Spleen (tissue), 11 donors: Measurements from ENCODE around the gene ST7L. TPM values are rescaled to one million over a fixed set of nuclear protein-coding genes. Genes with fewer than 3 reads are reported as not detected.

ENCODE experiments used
- DNase-seq: peaks from one replicate; pipeline ENCODE4 v3.0.0-alpha.2; 2020
- H3K27ac ChIP-seq, 8 donors: fragments of 200-600 bp; sonication (generic) in 7 of 8; 1 replicate in 4 of 8; 2 replicates in 4 of 8; pipeline versions ENCODE4 v1.5.0 to v1.8.0; 2016 to 2021; ENCODE audit warnings: inconsistent platforms in 4 of 8, mild to moderate bottlenecking in 4 of 8, moderate library complexity in 1 of 8
- H3K27me3 ChIP-seq, 7 donors: fragments of 200-600 bp; sonication (generic) in 6 of 7; replicated peaks in 1 of 7; 1 replicate in 4 of 7; 2 replicates in 3 of 7; pipeline versions ENCODE4 v1.5.0 to v1.8.0; 2016 to 2021; ENCODE audit warnings: inconsistent platforms in 3 of 7, mild to moderate bottlenecking in 1 of 7
- H3K36me3 ChIP-seq, 6 donors: fragments of 200-600 bp; sonication (generic) in 5 of 6; 1 replicate in 4 of 6; 2 replicates in 2 of 6; pipeline versions ENCODE4 v1.5.0 to v1.8.0; 2016 to 2021; ENCODE audit warnings: inconsistent platforms in 2 of 6
- H3K4me1 ChIP-seq, 6 donors: fragments of 200-600 bp; sonication (generic) in 5 of 6; 1 replicate in 3 of 6; 2 replicates in 3 of 6; pipeline versions ENCODE4 v1.5.0 to v1.8.0; 2016 to 2021; ENCODE audit warnings: inconsistent platforms in 3 of 6
- H3K4me3 ChIP-seq, 8 donors: fragments of 200-600 bp; sonication (generic) in 7 of 8; 1 replicate in 4 of 8; 2 replicates in 4 of 8; pipeline versions ENCODE4 v1.5.0 to v1.8.0; 2016 to 2021; ENCODE audit warnings: inconsistent platforms in 4 of 8, mild to moderate bottlenecking in 4 of 8, moderate library complexity in 2 of 8
- H3K9me3 ChIP-seq, 8 donors: fragments of 200-600 bp; sonication (generic) in 7 of 8; 1 replicate in 4 of 8; 2 replicates in 4 of 8; pipeline versions ENCODE4 v1.5.0 to v1.8.0; 2016 to 2021; ENCODE audit warnings: inconsistent platforms in 4 of 8
- POLR2A ChIP-seq, 3 donors: fragments of 450-650 bp; IDR thresholded peaks; one replicate each; pipeline ENCODE4 v1.5.1; 2017; ENCODE audit warnings: antibody characterized with exemption in 3 of 3, mild to moderate bottlenecking in 1 of 3
- POLR2AphosphoS5 ChIP-seq, 3 donors: sonication (generic); formaldehyde crosslinking; IDR thresholded peaks; one replicate each; pipeline ENCODE4 v1.5.1; 2017; ENCODE audit warnings: antibody characterized with exemption in 3 of 3
- WGBS, 5 donors: extraction: QIAGEN DNeasy Blood & Tissue Kit in 3 of 5; methylation state at CpG; one replicate each; pipeline versions ENCODE4 v1.1.5 to v1.1.7; 2013 to 2018; 5-methylcytosine and 5-hydroxymethylcytosine counted together
- intact Hi-C: fragments of 100-400 bp; cut with DNase I; formaldehyde crosslinking; loops from one replicate; pipeline ENCODE4 v1.15.0; 2023; ENCODE audit warnings: low total_unique reads
- polyA plus RNA-seq, 3 donors: library from polyadenylated mRNA; stranded (reverse); fragments of 200-250 nt; gene quantifications; one replicate each; pipeline ENCODE4 v1.2.1, GENCODE V29; 2013
- total RNA-seq, 7 donors: library from RNA; depleted of rRNA in 3 of 7; stranded (reverse); fragments of >200 nt in 3 of 7; fragmentation: NEBNext Ultra II Directional in 4 of 7; extraction: Animal tissue kit (Norgen Biotek cat#: 25700) in 4 of 7; gene quantifications; one replicate each; pipeline versions ENCODE4 v1.1.0 to v1.2.1, GENCODE V29; 2016 to 2021
- TF ChIP-seq, protein P1 (sequence below), 11 experiments: fragments of 200-600 bp in 7 of 11; fragments of 450-650 bp in 4 of 11; sonication (generic) in 4 of 11; IDR thresholded peaks in 8 of 11; conservative IDR thresholded peaks in 3 of 11; 1 replicate in 7 of 11; 2 replicates in 4 of 11; pipeline versions ENCODE4 v1.4.0 to v1.8.0; 2016 to 2021; ENCODE audit warnings: antibody characterized with exemption in 11 of 11, inconsistent platforms in 4 of 11, mild to moderate bottlenecking in 1 of 11
- donor health status: healthy with polysubstance abuse.
- donor health status: DM: no; HTN: no; CAD: no; lungs with moderate emphysema.
- donor health status: DM: no; HTN: no; CAD: no.
- donor health status: Bipolar disorder and iron deficiency.
- donor health status: healthy.
- donor health status: DM: no; HTN: no; CAD: no.
- donor health status: DM: yes; HTN: yes; CAD: no.

Gene ST7L
- total and polyA plus RNA-seq, 10 donors, result 6.1 to 23.9 (median 18.6) TPM

DNA sequence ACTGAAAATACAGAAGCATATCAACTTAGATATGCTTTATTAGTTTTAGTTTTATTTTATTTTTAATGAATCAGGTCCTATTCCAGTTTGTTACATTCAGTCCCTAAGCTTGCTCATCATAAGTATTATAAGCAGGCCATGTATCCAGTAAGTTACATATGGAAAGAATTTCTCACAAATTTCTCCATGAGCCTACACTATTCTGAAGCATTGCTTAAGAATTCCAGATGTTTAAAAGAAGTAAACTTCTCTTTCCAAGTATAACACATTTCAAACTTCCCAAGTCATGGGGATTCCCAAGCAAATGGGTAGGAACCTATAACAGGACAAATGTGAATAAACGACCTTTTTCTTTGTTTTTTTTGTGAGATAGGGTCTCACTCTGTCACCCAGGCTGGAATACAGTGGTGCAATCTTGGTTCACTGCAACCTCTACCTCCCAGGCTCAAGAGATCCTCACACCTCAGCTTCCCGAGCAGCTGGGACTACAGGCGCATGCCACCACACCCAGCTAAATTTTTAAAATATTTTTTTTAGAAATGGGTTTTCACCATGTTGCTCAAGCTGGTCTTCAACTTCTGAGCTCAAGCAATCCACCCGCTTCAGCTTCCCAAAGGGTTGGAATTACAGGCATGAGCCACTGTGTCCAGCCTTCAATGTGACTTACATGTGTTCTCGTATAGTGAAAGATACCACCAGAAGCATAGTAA, 39.0 kb downstream of the ST7L start:
- H3K27ac ChIP-seq, result no peak overlapping the region
- intact Hi-C loops, result no loop called here
- H3K4me3 ChIP-seq, result no peak overlapping the region
- TF ChIP-seq, protein P1, sequence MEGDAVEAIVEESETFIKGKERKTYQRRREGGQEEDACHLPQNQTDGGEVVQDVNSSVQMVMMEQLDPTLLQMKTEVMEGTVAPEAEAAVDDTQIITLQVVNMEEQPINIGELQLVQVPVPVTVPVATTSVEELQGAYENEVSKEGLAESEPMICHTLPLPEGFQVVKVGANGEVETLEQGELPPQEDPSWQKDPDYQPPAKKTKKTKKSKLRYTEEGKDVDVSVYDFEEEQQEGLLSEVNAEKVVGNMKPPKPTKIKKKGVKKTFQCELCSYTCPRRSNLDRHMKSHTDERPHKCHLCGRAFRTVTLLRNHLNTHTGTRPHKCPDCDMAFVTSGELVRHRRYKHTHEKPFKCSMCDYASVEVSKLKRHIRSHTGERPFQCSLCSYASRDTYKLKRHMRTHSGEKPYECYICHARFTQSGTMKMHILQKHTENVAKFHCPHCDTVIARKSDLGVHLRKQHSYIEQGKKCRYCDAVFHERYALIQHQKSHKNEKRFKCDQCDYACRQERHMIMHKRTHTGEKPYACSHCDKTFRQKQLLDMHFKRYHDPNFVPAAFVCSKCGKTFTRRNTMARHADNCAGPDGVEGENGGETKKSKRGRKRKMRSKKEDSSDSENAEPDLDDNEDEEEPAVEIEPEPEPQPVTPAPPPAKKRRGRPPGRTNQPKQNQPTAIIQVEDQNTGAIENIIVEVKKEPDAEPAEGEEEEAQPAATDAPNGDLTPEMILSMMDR (IDR thresholded peaks at IDR 0.05 in 8 of 11, conservative IDR thresholded peaks at IDR 0.05 in 3 of 11), result no peak
- TF ChIP-seq POLR2A (IDR thresholded peaks at IDR 0.05) (no peak), POLR2AphosphoS5 (IDR thresholded peaks at IDR 0.05) (no peak)
- no peaks in the 10 kb centered on the region for H3K4me1 ChIP-seq
- 91 to 98% (median 94%) methylated on average over 5 of the region's 5 CpGs for WGBS, 5 donors
- H3K9me3 ChIP-seq, result no peaks in the 10 kb centered on the region
- no peaks in the 10 kb centered on the region for H3K27me3 ChIP-seq
- DNase-seq, result no peak
- peaks cover 0 to 86% (median 37%) of the 10 kb centered on the region in 6 donors for H3K36me3 ChIP-seq

DNA sequence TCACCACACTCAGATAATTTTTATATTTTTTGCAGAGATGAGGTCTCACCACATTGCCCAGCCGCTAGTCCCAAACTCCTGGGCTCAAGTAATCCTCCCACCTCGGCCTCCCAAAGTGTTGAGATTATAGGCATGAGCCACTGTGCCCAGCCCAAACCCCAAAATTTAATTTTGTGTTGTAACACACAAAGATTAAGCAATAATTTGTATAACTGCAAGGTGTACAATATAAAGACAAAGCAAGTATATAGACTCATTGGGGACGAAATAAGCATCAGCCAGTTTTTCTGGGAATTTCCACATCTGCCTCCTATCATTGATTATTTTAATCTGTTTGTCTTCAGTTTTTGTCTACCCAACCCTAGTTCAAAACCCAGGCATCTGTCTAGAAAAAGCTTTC, 42.7 kb downstream of the ST7L start:
- H3K27ac ChIP-seq, result no peak overlapping the region
- WGBS, 5 donors, result 96 to 99% (median 97%) methylated on average over 3 of the region's 3 CpGs
- intact Hi-C loops, result no loop called here

DNA sequence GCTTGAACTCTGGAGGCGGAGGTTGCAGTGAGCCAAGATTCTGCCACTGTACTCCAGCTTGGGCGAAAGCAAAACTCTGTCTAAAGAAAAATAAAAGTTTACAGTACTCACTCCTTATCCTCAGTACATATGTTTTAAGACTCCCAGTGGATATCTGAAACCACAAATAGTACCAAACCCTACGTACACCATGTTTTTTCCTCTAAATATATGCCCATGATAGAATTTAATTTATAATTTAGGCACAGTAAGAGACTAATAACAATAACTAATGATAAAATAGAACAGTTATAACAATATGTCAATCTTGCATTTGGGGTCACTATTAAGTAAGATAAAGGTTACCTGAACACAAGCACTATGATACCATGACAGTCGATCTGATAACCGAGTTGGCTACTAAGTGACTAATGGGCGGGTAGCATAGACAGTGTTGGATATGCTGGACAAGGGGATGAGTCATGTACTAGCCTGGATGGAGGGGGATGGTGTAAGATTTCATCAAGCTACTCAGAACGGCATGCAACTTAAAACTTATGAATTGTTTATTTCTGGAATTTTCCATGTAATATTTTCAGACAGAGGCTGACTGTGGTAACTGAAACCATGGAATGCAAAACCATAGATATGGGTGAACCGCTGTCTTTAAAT, 43.7 kb downstream of the ST7L start:
- Histone ChIP-seq H3K9me3 (no peaks in the 10 kb centered on the region), H3K27ac (no peak overlapping the region), H3K27me3 (no peaks in the 10 kb centered on the region), H3K4me3 (no peak overlapping the region), H3K4me1 (no peaks in the 10 kb centered on the region), H3K36me3 (peaks cover 0 to 100% (median 50%) of the 10 kb centered on the region in 6 donors)
- 94 to 97% (median 96%) methylated on average over 8 of the region's 8 CpGs for WGBS, 5 donors
- intact Hi-C loops, result no loop called here
- TF ChIP-seq POLR2A (IDR thresholded peaks at IDR 0.05) (no peak), POLR2AphosphoS5 (IDR thresholded peaks at IDR 0.05) (no peak)
- TF ChIP-seq, protein P1 (IDR thresholded peaks at IDR 0.05 in 8 of 11, conservative IDR thresholded peaks at IDR 0.05 in 3 of 11), result no peak
- DNase-seq, result no peak

More for the DNA sequence above, 42.7 kb downstream of the ST7L start:
- DNase-seq, result no peak
- no peak for TF ChIP-seq POLR2AphosphoS5 (IDR thresholded peaks at IDR 0.05)
- H3K4me3 ChIP-seq, result no peak overlapping the region
- H3K4me1 ChIP-seq, result no peaks in the 10 kb centered on the region
- no peaks in the 10 kb centered on the region for H3K27me3 ChIP-seq
- H3K36me3 ChIP-seq, result peaks cover 0 to 100% (median 54%) of the 10 kb centered on the region in 6 donors
- H3K9me3 ChIP-seq, result no peaks in the 10 kb centered on the region

DNA sequence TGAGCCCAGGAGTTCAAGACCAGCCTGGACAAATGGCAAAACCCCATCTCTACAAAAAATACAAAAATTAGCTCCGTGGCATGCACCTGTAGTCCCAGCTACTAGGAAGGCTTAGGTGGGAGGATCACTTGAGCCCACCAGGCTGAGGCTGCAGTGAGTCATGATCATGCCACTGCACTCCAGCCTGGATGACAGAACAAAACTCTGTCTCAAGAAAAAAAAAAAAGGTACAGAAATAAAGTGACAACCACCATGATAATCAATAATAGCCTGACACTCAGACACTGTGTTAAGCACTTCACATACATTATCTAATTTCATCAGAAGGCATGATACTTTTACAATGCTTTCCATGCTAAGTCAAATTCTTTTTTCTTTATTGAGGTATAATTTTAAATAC, 53.1 kb downstream of the ST7L start:
- intact Hi-C loops, result no loop called here
- Histone ChIP-seq H3K27me3 (no peaks in the 10 kb centered on the region), H3K36me3 (peaks cover 0 to 40% (median 0%) of the 10 kb centered on the region in 6 donors), H3K9me3 (no peaks in the 10 kb centered on the region), H3K27ac (no peak overlapping the region), H3K4me3 (no peak overlapping the region), H3K4me1 (no peaks in the 10 kb centered on the region)
- no peak for DNase-seq
- TF ChIP-seq, protein P1 (IDR thresholded peaks at IDR 0.05 in 8 of 11, conservative IDR thresholded peaks at IDR 0.05 in 3 of 11), result no peak
- TF ChIP-seq POLR2AphosphoS5 (IDR thresholded peaks at IDR 0.05) (no peak), POLR2A (IDR thresholded peaks at IDR 0.05) (no peak)
- WGBS, 5 donors, result 89 to 100% (median 100%) methylated on average over 1 of the region's 1 CpG
